ENCODE measurements around the gene PPP1R14C.

DNA sequence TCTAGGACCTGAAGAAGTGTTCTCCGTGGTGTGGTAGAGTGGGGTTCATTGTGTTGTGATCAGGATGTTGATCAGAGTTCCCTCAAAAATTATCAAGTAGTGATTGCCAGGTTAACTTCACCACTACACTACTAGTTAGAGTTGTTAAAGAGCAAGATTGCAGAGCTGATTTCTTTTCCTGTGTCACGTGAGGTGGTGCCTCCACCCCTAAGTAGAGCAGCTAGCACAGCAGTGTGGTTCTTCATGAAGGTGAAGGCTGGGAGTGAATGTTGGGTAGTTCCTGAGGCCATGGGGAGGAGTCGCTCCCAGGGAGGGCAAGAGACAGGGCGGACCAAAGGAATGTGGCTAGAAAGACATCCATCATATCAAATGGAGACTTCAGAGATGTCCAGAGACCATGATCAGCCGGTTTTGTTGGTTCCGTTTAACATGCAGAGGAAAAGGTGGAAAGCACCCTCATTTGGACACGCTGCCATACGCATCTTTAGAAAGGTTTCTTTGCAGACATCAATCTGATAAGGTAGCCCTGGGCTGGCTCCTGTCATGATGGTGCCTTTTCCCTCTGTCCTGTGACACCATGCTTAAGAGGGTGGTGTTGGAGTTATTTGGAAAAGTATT lies 146.7 kb downstream of the PPP1R14C start:
- TF ChIP-seq, protein P1, sequence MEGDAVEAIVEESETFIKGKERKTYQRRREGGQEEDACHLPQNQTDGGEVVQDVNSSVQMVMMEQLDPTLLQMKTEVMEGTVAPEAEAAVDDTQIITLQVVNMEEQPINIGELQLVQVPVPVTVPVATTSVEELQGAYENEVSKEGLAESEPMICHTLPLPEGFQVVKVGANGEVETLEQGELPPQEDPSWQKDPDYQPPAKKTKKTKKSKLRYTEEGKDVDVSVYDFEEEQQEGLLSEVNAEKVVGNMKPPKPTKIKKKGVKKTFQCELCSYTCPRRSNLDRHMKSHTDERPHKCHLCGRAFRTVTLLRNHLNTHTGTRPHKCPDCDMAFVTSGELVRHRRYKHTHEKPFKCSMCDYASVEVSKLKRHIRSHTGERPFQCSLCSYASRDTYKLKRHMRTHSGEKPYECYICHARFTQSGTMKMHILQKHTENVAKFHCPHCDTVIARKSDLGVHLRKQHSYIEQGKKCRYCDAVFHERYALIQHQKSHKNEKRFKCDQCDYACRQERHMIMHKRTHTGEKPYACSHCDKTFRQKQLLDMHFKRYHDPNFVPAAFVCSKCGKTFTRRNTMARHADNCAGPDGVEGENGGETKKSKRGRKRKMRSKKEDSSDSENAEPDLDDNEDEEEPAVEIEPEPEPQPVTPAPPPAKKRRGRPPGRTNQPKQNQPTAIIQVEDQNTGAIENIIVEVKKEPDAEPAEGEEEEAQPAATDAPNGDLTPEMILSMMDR (IDR thresholded peaks at IDR 0.05) = no peak
- no peak for TF ChIP-seq EP300 (IDR thresholded peaks at IDR 0.05)
- TF ChIP-seq POLR2AphosphoS5 (IDR thresholded peaks at IDR 0.05) = no peak
- TF ChIP-seq POLR2A (IDR thresholded peaks at IDR 0.05) = no peak
